DOHH2 (cell line): ENCODE data around the gene PAX2.

Source experiments
- H3F3A ChIP-seq: fragments of 200-600 bp; sonication (generic), shearing (Covaris generic); 2 replicates; pipeline ENCODE4 v1.6.0; 2016; ENCODE audit warnings: antibody characterized with exemption, mild to moderate bottlenecking; ENCODE audit not compliant: control insufficient read depth, insufficient read depth
- H3K27ac ChIP-seq: fragments of 200-600 bp; sonication (generic); 2 replicates; pipeline ENCODE4 v1.5.1; 2014; ENCODE audit warnings: low read depth, mild to moderate bottlenecking, low read length, moderate library complexity
- H3K27me3 ChIP-seq: fragments of 200-600 bp; sonication (generic); 2 replicates; pipeline ENCODE4 v1.6.1; 2014; ENCODE audit warnings: mild to moderate bottlenecking, low read length, mixed read lengths; ENCODE audit not compliant: control insufficient read depth
- H3K36me3 ChIP-seq: fragments of 200-600 bp; sonication (generic); 2 replicates; pipeline ENCODE4 v1.6.1; 2014; ENCODE audit warnings: mild to moderate bottlenecking, low read length, moderate library complexity, mixed read lengths; ENCODE audit not compliant: control insufficient read depth
- H3K4me1 ChIP-seq: fragments of 200-600 bp; sonication (generic); 2 replicates; pipeline ENCODE4 v1.6.1; 2014; ENCODE audit warnings: mild to moderate bottlenecking, low read length, mixed read lengths; ENCODE audit not compliant: control insufficient read depth
- H3K4me2 ChIP-seq: fragments of 200-600 bp; sonication (generic); 2 replicates; pipeline ENCODE4 v1.6.0; 2014; ENCODE audit warnings: mild to moderate bottlenecking, low read length, moderate library complexity
- H3K4me3 ChIP-seq: fragments of 200-600 bp; sonication (generic); 2 replicates; pipeline ENCODE4 v1.5.1; 2014; ENCODE audit warnings: mild to moderate bottlenecking, low read length, mixed read lengths
- H3K79me2 ChIP-seq: fragments of 200-600 bp; sonication (generic); 2 replicates; pipeline ENCODE4 v1.6.1; 2014; ENCODE audit warnings: mild to moderate bottlenecking, low read length, mixed read lengths; ENCODE audit not compliant: control insufficient read depth
- H3K9me2 ChIP-seq: fragments of 200-600 bp; sonication (generic); replicated peaks from 2 replicates; pipeline ENCODE4 v1.6.1; 2014; ENCODE audit warnings: mild to moderate bottlenecking, low read length, mixed read lengths; ENCODE audit not compliant: control insufficient read depth
- H3K9me3 ChIP-seq: fragments of 200-600 bp; sonication (generic); 2 replicates; pipeline ENCODE4 v1.6.1; 2014; ENCODE audit warnings: antibody characterized with exemption, low read length, mixed read lengths; ENCODE audit not compliant: control insufficient read depth, insufficient read depth
- H4K20me1 ChIP-seq: fragments of 200-600 bp; sonication (generic); 2 replicates; pipeline ENCODE4 v1.6.0; 2014; ENCODE audit warnings: low read depth, mild to moderate bottlenecking, antibody characterized with exemption, low read length, moderate library complexity; ENCODE audit not compliant: control insufficient read depth, insufficient read depth
- EZH2phosphoT487 ChIP-seq: fragments of 200-600 bp; sonication (generic); IDR thresholded peaks from 2 replicates; pipeline ENCODE4 v1.6.1; 2017; ENCODE audit warnings: borderline replicate concordance, mild to moderate bottlenecking, antibody characterized with exemption, low read length, moderate library complexity, mixed read lengths
- TF ChIP-seq, protein P1 (sequence below): fragments of 200-600 bp; sonication (generic); IDR thresholded peaks from one replicate; pipeline ENCODE4 v1.5.1; 2014; ENCODE audit warnings: antibody characterized with exemption, mild to moderate bottlenecking, low read depth, low read length; ENCODE audit not compliant: poor library complexity, severe bottlenecking

The PAX2 gene

DNA sequence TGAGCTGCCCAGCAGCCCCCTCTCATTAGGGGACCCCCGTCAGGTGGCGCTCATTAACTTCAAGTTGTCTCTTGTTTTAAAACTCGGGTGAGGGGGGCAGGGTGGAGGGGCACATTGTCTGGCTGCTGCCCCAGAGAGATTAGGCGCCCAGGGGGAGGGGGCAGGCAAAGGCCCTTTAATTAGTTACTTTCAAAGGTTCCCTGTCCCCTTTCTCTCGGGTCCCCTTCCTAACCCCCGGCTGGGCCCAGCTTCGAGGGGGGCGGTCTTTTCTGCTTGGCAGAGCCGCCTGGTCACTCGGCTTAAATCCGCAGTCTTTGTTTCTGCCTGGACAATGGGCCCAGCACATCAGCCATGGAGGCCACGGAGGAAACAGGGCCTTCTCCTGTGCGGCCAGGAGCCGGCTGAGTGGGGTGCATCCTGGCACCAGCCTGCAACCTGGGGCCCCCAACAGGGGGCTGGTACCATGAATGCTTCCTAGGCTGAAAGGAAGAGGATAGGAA is 128.5 kb downstream of the PAX2 start:
- Histone ChIP-seq H3K36me3 (no peaks in the 10 kb centered on the region), H3K4me1 (peaks cover 26% of the 10 kb centered on the region), H3F3A (no peaks in the 10 kb centered on the region), H3K27ac (no peak overlapping the region), H3K79me2 (no peaks in the 10 kb centered on the region), H4K20me1 (0 out of 2 replicates have a peak, but pooled peaks cover 3% of the 10 kb centered on the region), H3K4me2 (no peak overlapping the region), H3K9me3 (no peaks in the 10 kb centered on the region), H3K4me3 (no peak overlapping the region), H3K9me2 (no peaks in the 10 kb centered on the region), H3K27me3 (no peaks in the 10 kb centered on the region)
- TF ChIP-seq, protein P1, sequence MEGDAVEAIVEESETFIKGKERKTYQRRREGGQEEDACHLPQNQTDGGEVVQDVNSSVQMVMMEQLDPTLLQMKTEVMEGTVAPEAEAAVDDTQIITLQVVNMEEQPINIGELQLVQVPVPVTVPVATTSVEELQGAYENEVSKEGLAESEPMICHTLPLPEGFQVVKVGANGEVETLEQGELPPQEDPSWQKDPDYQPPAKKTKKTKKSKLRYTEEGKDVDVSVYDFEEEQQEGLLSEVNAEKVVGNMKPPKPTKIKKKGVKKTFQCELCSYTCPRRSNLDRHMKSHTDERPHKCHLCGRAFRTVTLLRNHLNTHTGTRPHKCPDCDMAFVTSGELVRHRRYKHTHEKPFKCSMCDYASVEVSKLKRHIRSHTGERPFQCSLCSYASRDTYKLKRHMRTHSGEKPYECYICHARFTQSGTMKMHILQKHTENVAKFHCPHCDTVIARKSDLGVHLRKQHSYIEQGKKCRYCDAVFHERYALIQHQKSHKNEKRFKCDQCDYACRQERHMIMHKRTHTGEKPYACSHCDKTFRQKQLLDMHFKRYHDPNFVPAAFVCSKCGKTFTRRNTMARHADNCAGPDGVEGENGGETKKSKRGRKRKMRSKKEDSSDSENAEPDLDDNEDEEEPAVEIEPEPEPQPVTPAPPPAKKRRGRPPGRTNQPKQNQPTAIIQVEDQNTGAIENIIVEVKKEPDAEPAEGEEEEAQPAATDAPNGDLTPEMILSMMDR = no peak
- TF ChIP-seq EZH2phosphoT487 = no peak

DNA sequence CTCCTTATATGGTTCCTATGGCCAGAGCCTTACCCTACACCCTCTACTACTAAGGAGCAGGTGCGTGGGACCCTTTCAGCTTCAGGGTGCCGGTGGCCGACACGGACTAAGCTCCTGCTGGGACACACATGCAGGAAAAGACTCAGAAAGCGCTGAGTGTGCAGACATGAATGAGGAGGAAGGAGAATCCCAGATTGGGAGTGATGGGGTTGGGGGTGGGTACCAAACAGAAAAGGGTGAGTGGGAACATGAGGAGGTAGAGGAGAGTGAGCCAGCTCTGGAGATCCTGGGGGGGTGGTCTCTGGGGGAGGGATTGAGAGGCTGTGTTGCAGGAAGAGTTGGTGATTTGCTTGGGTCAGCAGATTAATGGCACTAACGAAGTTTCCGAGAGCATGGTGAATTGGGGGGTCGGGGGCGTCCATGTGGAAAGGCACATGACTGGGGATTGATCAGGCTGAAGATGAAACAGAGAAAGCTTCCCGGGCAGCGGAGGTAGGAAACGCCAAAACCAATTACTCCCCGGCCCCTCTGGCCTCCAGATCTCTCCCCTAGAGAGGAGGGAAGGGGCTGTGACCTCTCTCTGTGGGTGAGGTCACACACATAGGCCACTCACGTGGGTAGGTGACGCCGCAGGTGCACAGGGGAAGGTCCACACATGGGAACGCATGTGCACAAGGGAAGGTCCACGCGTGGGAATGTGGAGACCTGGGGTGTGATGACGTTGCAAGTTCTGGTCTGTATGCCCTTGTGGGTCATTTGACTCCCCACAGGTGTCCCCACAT is 129.5 kb downstream of the PAX2 start:
- H3K27me3 ChIP-seq = no peaks in the 10 kb centered on the region
- H3F3A ChIP-seq = no peaks in the 10 kb centered on the region
- no peak overlapping the region for H3K27ac ChIP-seq
- no peaks in the 10 kb centered on the region for H3K9me2 ChIP-seq
- no peaks in the 10 kb centered on the region for H3K9me3 ChIP-seq
- H3K79me2 ChIP-seq = no peaks in the 10 kb centered on the region
- H3K4me3 ChIP-seq = no peak overlapping the region
- H4K20me1 ChIP-seq = 0 out of 2 replicates have a peak, but pooled peaks cover 3% of the 10 kb centered on the region
- TF ChIP-seq EZH2phosphoT487 = no peak
- TF ChIP-seq, protein P1 = no peak
- no peak overlapping the region for H3K4me2 ChIP-seq
- no peaks in the 10 kb centered on the region for H3K36me3 ChIP-seq
- peaks cover 26% of the 10 kb centered on the region for H3K4me1 ChIP-seq

DNA sequence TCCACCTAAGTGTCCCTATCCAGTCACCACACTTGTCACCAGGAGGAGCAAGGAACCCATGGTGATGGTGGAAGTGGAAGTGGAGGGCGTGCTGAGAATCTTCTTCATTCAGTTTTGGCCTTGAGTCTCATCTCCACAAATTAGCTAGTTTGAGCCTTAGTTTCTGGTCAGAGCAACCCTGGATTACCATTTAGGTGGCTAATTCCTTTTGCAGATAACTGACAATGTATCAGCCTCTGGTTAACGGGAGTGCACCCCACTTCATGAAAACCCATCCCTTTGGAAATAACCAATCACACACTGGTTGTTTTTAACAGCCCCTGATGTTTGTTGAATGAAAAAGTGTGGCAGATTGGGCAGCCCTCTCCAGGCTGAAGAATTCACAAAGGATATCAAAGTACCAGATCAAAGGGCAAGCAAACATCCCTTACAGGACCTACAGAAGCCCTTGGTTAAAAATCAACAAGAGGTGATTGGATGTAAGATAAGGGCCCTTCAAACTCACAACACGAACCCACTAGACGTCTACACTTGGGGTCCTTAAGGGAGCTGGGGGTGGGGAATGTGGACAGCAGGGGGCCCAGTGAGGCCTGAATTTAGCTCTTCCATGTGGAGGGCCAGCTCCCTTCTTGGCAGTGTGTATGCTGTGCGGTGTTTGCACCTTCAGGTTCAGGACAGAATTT is 130.2 kb downstream of the PAX2 start:
- no peak overlapping the region for H3K4me3 ChIP-seq
- no peaks in the 10 kb centered on the region for H3K9me2 ChIP-seq
- H3K36me3 ChIP-seq = no peaks in the 10 kb centered on the region
- no peaks in the 10 kb centered on the region for H3K79me2 ChIP-seq
- no peak overlapping the region for H3K4me2 ChIP-seq
- no peak overlapping the region for H3K27ac ChIP-seq
- H4K20me1 ChIP-seq = 0 out of 2 replicates have a peak, but pooled peaks cover 3% of the 10 kb centered on the region
- no peaks in the 10 kb centered on the region for H3F3A ChIP-seq
- peaks cover 26% of the 10 kb centered on the region for H3K4me1 ChIP-seq
- TF ChIP-seq EZH2phosphoT487 = no peak
- TF ChIP-seq, protein P1 = no peak
- no peaks in the 10 kb centered on the region for H3K27me3 ChIP-seq
- H3K9me3 ChIP-seq = no peaks in the 10 kb centered on the region
